Spleen (tissue), 7 donors: ENCODE results near the gene ERLIN1.
A peak's percentile ranks its signal among the peaks of the same experiment; 100 is the strongest.

Experiments used
- POLR2A ChIP-seq, 3 donors: fragments of 450-650 bp; IDR thresholded peaks; one replicate each; pipeline ENCODE4 v1.5.1; 2017; ENCODE audit warnings: antibody characterized with exemption in 3 of 3, mild to moderate bottlenecking in 1 of 3
- POLR2AphosphoS5 ChIP-seq, 3 donors: sonication (generic); formaldehyde crosslinking; IDR thresholded peaks; one replicate each; pipeline ENCODE4 v1.5.1; 2017; ENCODE audit warnings: antibody characterized with exemption in 3 of 3
- TF ChIP-seq, protein P1 (sequence below), 11 experiments: fragments of 200-600 bp in 7 of 11; fragments of 450-650 bp in 4 of 11; sonication (generic) in 4 of 11; IDR thresholded peaks in 8 of 11; conservative IDR thresholded peaks in 3 of 11; 1 replicate in 7 of 11; 2 replicates in 4 of 11; pipeline versions ENCODE4 v1.4.0 to v1.8.0; 2016 to 2021; ENCODE audit warnings: antibody characterized with exemption in 11 of 11, inconsistent platforms in 4 of 11, mild to moderate bottlenecking in 1 of 11
- donor health status: DM: no; HTN: no; CAD: no; lungs with moderate emphysema.
- donor health status: DM: no; HTN: no; CAD: no.
- donor health status: DM: no; HTN: no; CAD: no.

- TF ChIP-seq, protein P1, sequence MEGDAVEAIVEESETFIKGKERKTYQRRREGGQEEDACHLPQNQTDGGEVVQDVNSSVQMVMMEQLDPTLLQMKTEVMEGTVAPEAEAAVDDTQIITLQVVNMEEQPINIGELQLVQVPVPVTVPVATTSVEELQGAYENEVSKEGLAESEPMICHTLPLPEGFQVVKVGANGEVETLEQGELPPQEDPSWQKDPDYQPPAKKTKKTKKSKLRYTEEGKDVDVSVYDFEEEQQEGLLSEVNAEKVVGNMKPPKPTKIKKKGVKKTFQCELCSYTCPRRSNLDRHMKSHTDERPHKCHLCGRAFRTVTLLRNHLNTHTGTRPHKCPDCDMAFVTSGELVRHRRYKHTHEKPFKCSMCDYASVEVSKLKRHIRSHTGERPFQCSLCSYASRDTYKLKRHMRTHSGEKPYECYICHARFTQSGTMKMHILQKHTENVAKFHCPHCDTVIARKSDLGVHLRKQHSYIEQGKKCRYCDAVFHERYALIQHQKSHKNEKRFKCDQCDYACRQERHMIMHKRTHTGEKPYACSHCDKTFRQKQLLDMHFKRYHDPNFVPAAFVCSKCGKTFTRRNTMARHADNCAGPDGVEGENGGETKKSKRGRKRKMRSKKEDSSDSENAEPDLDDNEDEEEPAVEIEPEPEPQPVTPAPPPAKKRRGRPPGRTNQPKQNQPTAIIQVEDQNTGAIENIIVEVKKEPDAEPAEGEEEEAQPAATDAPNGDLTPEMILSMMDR (IDR thresholded peaks at IDR 0.05 in 8 of 11, conservative IDR thresholded peaks at IDR 0.05 in 3 of 11): no peak
- no peak for TF ChIP-seq POLR2A (IDR thresholded peaks at IDR 0.05)
- TF ChIP-seq POLR2AphosphoS5 (IDR thresholded peaks at IDR 0.05): peak in 1 of 3 donors; percentile 66
These were observed 6.5 kb upstream of the ERLIN1 start for GRCh38 chr10:100192350-100192749.
